A673 (cell line): ENCODE data around the gene B4GALNT4.

Source experiments
- EZH2 ChIP-seq: fragments of 200-600 bp; sonication (generic); IDR thresholded peaks from 2 replicates; pipeline ENCODE4 v1.6.1; 2017; ENCODE audit warnings: borderline replicate concordance, low read depth, mild to moderate bottlenecking, mixed read lengths, antibody characterized with exemption, low read length; ENCODE audit not compliant: poor library complexity, severe bottlenecking
- TF ChIP-seq, protein P1 (sequence below): fragments of 300-800, 200-600 bp; sonication (generic); conservative IDR thresholded peaks from 2 replicates; pipeline ENCODE4 v1.5.1; 2017; ENCODE audit warnings: low read depth, mild to moderate bottlenecking, antibody characterized with exemption, low read length, moderate library complexity, mixed read lengths

DNA sequence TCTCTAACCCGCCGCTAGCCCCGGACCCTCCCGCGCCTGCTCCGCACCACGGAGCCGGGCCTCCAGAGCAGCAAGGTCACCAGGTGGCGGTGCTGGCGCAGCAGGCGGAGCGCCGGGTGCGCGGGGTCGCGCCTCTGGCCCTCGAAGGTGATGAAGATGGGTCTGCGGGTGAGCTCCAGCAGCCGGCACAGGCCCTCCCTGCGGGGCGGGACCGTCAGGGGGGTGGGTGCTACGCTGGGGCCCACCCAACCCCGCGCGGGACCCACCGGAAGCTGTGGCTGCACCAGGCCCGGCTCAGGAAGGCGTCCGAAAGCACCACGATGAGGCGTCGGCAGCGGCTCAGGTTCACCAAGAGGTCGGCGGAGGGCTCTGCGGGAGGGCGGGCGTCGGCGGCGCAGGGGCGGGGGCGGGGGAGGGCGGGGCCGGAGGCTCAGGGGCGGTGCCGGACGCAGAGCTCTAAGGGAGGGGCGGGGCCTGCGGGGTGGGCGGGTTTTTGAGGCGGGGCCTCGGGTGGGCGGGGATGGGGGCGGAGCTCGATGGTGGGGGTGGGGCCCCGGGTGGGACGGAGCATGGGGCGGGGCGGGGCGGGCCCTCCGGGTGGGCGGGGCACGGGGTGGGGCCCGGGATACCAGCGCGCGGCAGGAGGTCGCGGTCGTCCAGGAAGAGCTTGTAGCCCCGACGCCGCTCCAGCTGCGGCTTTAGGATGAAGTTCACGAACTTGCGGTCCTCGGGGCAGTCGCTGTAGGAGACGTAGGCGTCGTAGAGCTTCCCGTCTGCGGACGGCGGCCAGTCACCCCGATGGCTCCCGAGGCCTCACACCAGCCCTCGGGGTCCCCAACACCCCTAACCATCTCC, 37.7 kb downstream of the B4GALNT4 start:
- TF ChIP-seq, protein P1, sequence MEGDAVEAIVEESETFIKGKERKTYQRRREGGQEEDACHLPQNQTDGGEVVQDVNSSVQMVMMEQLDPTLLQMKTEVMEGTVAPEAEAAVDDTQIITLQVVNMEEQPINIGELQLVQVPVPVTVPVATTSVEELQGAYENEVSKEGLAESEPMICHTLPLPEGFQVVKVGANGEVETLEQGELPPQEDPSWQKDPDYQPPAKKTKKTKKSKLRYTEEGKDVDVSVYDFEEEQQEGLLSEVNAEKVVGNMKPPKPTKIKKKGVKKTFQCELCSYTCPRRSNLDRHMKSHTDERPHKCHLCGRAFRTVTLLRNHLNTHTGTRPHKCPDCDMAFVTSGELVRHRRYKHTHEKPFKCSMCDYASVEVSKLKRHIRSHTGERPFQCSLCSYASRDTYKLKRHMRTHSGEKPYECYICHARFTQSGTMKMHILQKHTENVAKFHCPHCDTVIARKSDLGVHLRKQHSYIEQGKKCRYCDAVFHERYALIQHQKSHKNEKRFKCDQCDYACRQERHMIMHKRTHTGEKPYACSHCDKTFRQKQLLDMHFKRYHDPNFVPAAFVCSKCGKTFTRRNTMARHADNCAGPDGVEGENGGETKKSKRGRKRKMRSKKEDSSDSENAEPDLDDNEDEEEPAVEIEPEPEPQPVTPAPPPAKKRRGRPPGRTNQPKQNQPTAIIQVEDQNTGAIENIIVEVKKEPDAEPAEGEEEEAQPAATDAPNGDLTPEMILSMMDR: no peak
- TF ChIP-seq EZH2: no peak
